Neural cell (in vitro differentiated cells): ENCODE data around the gene CDKAL1. TPM values are rescaled to one million over a fixed set of nuclear protein-coding genes. Genes with fewer than 3 reads are reported as not detected.

ENCODE experiments used
- H2AFZ ChIP-seq: fragments of 200-600, 300-800 bp; sonication (generic), shearing (Covaris generic); 2 replicates; pipeline ENCODE4 v1.6.0; 2014; ENCODE audit warnings: low read depth, mild to moderate bottlenecking, antibody characterized with exemption, low read length, moderate library complexity
- H3F3A ChIP-seq: fragments of 200-600 bp; shearing (Covaris generic); 2 replicates; pipeline ENCODE4 v1.6.1; 2016; ENCODE audit warnings: mild to moderate bottlenecking, moderate library complexity, mixed read lengths, antibody characterized with exemption, low read length; ENCODE audit not compliant: insufficient read depth, poor library complexity, severe bottlenecking
- H3K27ac ChIP-seq: fragments of 200-600, 300-800 bp; sonication (generic), shearing (Covaris generic); 2 replicates; pipeline ENCODE4 v1.5.1; 2014; ENCODE audit warnings: mild to moderate bottlenecking, low read length, moderate library complexity
- H3K27me3 ChIP-seq: fragments of 300-800, 200-600 bp; sonication (generic), shearing (Covaris generic); 2 replicates; pipeline ENCODE4 v1.6.0; 2014; ENCODE audit warnings: mild to moderate bottlenecking, low read depth, low read length, moderate library complexity; ENCODE audit not compliant: insufficient read depth
- H3K36me3 ChIP-seq: fragments of 300-800, 200-600 bp; sonication (generic), shearing (Covaris generic); 2 replicates; pipeline ENCODE4 v1.5.1; 2014; ENCODE audit warnings: mild to moderate bottlenecking, antibody characterized with exemption, low read length, moderate library complexity; ENCODE audit not compliant: insufficient read depth
- H3K4me2 ChIP-seq: fragments of 300-800, 200-600 bp; sonication (generic), shearing (Covaris generic); 2 replicates; pipeline ENCODE4 v1.6.0; 2014; ENCODE audit warnings: mild to moderate bottlenecking, low read length
- H3K4me3 ChIP-seq: fragments of 300-800, 200-600 bp; sonication (generic), shearing (Covaris generic); 2 replicates; pipeline ENCODE4 v1.5.1; 2014; ENCODE audit warnings: mild to moderate bottlenecking, low read length, moderate library complexity
- H3K79me2 ChIP-seq: fragments of 200-600 bp; shearing (Covaris generic); replicated peaks from 2 replicates; pipeline ENCODE4 v1.6.0; 2014; ENCODE audit warnings: mild to moderate bottlenecking, low read length, moderate library complexity; ENCODE audit not compliant: insufficient read depth
- H3K9ac ChIP-seq: fragments of 300-800, 200-600 bp; sonication (generic), shearing (Covaris generic); 2 replicates; pipeline ENCODE4 v1.6.1; 2016; ENCODE audit warnings: mild to moderate bottlenecking, low read length, mixed read lengths
- H3K9me2 ChIP-seq: fragments of 200-600 bp; shearing (Covaris generic); 2 replicates; pipeline ENCODE4 v1.6.1; 2016; ENCODE audit warnings: mild to moderate bottlenecking, low read length, mixed read lengths; ENCODE audit not compliant: insufficient read depth
- H3K9me3 ChIP-seq: fragments of 200-600, 300-800 bp; sonication (generic), shearing (Covaris generic); 2 replicates; pipeline ENCODE4 v1.6.1; 2016; ENCODE audit warnings: mild to moderate bottlenecking, mixed run types, low read length, moderate library complexity, mixed read lengths
- H4K20me1 ChIP-seq: fragments of 200-600 bp; shearing (Covaris generic); 2 replicates; pipeline ENCODE4 v1.6.1; 2016; ENCODE audit warnings: mild to moderate bottlenecking, mixed run types; ENCODE audit not compliant: insufficient read depth
- CTCF ChIP-seq: fragments of 450-650 bp; IDR thresholded peaks from 2 replicates; pipeline ENCODE4 v1.5.1; 2014; ENCODE audit warnings: antibody characterized with exemption, mild to moderate bottlenecking, moderate library complexity; ENCODE audit not compliant: poor library complexity, severe bottlenecking
- EP300 ChIP-seq: fragments of 450-650 bp; conservative IDR thresholded peaks from 2 replicates; pipeline ENCODE4 v1.6.1; 2014; ENCODE audit warnings: antibody characterized with exemption, mild to moderate bottlenecking, moderate library complexity; ENCODE audit not compliant: poor library complexity, severe bottlenecking
- EZH2 ChIP-seq: fragments of 200-600, 300-800 bp; shearing (Covaris generic), sonication (generic); IDR thresholded peaks from 2 replicates; pipeline ENCODE4 v1.6.1; 2014; ENCODE audit warnings: antibody characterized with exemption, low read length, borderline replicate concordance, mild to moderate bottlenecking; ENCODE audit not compliant: insufficient read depth, poor library complexity, severe bottlenecking
- MXI1 ChIP-seq: fragments of 450-650 bp; conservative IDR thresholded peaks from 2 replicates; pipeline ENCODE4 v1.6.1; 2014; ENCODE audit warnings: antibody characterized with exemption, mild to moderate bottlenecking; ENCODE audit not compliant: poor library complexity, severe bottlenecking
- POLR2AphosphoS5 ChIP-seq: IDR thresholded peaks from 2 replicates; pipeline ENCODE4 v1.6.1; 2012
- RAD21 ChIP-seq: fragments of 450-650 bp; conservative IDR thresholded peaks from 2 replicates; pipeline ENCODE4 v1.6.1; 2014; ENCODE audit warnings: antibody characterized with exemption, mild to moderate bottlenecking, moderate library complexity
- REST ChIP-seq: IDR thresholded peaks from 2 replicates; pipeline ENCODE4 v1.6.1; 2012; ENCODE audit warnings: borderline replicate concordance
- SMC3 ChIP-seq: fragments of 450-650 bp; conservative IDR thresholded peaks from 2 replicates; pipeline ENCODE4 v1.6.1; 2014; ENCODE audit warnings: antibody characterized with exemption, mild to moderate bottlenecking, moderate library complexity; ENCODE audit not compliant: poor library complexity
- TAF1 ChIP-seq: IDR thresholded peaks from 2 replicates; pipeline ENCODE4 v1.6.1; 2012; ENCODE audit warnings: low read depth
- polyA plus RNA-seq: library from polyadenylated mRNA; depleted of rRNA; stranded (reverse); fragments of >200 nt; gene quantifications from 2 replicates; pipeline ENCODE4 v1.2.3, GENCODE V29; 2014

The CDKAL1 gene
- polyA plus RNA-seq, 1 donor from 2014 or later: 10.7 TPM

- Histone ChIP-seq H3K79me2 (no peaks in the 10 kb centered on the region), H3K4me3 (no peak overlapping the region), H3K27me3 (no peaks in the 10 kb centered on the region), H4K20me1 (no peaks in the 10 kb centered on the region), H3K36me3 (no peaks in the 10 kb centered on the region), H3K9ac (no peak overlapping the region), H3K27ac (no peak overlapping the region), H3K9me3 (peaks cover 4% of the 10 kb centered on the region), H3F3A (no peaks in the 10 kb centered on the region), H2AFZ (no peak overlapping the region), H3K9me2 (no peaks in the 10 kb centered on the region), H3K4me2 (no peak overlapping the region)
- TF ChIP-seq EZH2 (no peak), CTCF (no peak), RAD21 (no peak), MXI1 (no peak), REST (no peak), POLR2AphosphoS5 (no peak), SMC3 (no peak), EP300 (no peak), TAF1 (no peak)
Measured at GRCh38 chr6:20965915-20966314, 431.7 kb downstream of the CDKAL1 start.

- TF ChIP-seq POLR2AphosphoS5 (no peak), CTCF (no peak), REST (no peak), EZH2 (no peak), EP300 (no peak), SMC3 (no peak), RAD21 (no peak), MXI1 (no peak), TAF1 (no peak)
- Histone ChIP-seq H3K79me2 (no peaks in the 10 kb centered on the region), H3K9ac (no peak overlapping the region), H3K9me3 (peaks cover 4% of the 10 kb centered on the region), H3K4me3 (no peak overlapping the region), H3K9me2 (no peaks in the 10 kb centered on the region), H4K20me1 (no peaks in the 10 kb centered on the region), H3F3A (no peaks in the 10 kb centered on the region), H3K27ac (no peak overlapping the region), H2AFZ (no peak overlapping the region), H3K36me3 (no peaks in the 10 kb centered on the region), H3K4me2 (no peak overlapping the region), H3K27me3 (no peaks in the 10 kb centered on the region)
Measured at GRCh38 chr6:20969551-20969950, 435.3 kb downstream of the CDKAL1 start.
